GM21515 (cell line): ENCODE measurements around the gene PLPPR3.
"Not testable (repeated sequence)": the region's sequence is repeated elsewhere in the genome, so short reads cannot be mapped to it uniquely, and the experiment has no call there.

Experiments
- ATAC-seq: cut with Tn5 transposase; IDR thresholded peaks from one replicate; pipeline ENCODE4 v1.9.1; 2021; ENCODE audit not compliant: unreplicated experiment

PLPPR3 gene

DNA sequence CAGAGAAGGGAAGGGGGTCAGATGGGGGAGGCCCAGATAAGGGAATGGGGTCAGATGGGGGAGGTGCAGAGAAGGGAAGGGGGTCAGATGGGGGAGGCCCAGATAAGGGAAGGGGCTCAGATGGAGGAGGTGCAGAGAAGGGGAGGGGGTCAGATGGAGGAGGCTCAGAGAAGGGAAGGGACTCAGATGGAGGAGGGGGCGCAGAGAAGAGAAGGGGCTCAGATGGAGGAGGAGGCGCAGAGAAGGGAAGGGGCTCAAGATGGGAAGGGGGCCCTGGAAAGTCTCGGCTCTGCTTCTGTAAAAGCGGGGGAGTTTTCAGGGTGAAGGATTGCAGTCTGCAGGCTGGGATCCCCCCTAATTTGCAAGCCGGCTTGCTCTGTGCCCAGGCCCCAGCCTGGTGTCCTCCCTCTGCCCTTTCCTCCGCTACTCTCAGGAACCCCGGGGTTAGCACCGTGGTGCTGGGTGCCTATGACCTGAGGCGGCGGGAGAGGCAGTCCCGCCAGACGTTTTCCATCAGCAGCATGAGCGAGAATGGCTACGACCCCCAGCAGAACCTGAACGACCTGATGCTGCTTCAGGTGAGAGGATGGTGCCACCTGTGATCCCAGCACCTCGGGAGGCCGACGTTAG is 7.5 kb upstream of the PLPPR3 start:
- ATAC-seq, result no peak

DNA sequence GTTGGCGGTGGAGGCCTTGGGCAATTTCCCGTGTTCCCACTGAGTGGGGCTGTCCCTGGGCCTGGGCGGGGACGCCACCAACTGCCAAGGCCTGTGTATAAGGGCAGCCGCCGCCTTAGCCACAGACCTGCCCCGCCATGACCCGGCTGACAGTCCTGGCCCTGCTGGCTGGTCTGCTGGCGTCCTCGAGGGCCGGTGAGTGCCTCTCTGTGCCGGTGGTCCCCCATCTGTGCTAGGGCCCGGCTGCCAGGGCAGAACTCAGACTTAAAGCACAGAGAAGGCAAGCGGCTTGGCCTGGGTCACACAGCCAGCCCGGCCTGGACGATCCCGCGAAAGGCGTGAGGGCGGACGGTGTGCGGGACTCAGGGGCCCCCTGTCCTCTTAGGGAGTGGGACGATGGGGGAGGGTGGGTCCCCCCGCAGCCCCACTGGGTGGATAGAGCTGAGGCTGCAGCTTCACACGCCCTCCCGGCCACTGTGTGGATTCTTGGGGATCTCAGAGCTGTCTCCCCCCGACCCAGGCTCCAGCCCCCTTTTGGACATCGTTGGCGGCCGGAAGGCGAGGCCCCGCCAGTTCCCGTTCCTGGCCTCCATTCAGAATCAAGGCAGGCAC is 6.1 kb upstream of the PLPPR3 start, which contains the start of gene AZU1:
Gene AZU1, plus strand, starts transcription at position 128 of the 612 bp plus-strand sequence. Its CDS starts 10 bp downstream, at position 138.
- no peak for ATAC-seq

DNA sequence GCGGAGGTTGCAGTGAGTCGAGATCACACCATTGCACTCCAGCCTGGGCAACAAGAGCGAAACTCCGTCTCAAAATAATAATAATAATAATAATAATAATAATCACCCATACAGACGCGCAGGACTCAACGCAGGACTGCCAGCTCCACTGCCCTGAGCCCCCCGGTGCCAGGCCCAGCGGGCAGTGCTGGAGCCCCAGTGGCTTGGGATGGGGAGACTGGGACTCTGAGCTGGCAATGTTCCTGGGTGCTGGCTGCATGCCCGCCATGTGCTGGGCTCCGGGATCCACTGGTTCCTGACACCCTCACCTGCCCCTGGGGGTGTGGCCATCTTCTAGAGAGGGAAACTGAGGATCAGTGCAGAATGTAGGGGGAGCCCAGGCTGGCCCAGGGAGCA is 5.6 kb upstream of the PLPPR3 start:
- no peak for ATAC-seq

DNA sequence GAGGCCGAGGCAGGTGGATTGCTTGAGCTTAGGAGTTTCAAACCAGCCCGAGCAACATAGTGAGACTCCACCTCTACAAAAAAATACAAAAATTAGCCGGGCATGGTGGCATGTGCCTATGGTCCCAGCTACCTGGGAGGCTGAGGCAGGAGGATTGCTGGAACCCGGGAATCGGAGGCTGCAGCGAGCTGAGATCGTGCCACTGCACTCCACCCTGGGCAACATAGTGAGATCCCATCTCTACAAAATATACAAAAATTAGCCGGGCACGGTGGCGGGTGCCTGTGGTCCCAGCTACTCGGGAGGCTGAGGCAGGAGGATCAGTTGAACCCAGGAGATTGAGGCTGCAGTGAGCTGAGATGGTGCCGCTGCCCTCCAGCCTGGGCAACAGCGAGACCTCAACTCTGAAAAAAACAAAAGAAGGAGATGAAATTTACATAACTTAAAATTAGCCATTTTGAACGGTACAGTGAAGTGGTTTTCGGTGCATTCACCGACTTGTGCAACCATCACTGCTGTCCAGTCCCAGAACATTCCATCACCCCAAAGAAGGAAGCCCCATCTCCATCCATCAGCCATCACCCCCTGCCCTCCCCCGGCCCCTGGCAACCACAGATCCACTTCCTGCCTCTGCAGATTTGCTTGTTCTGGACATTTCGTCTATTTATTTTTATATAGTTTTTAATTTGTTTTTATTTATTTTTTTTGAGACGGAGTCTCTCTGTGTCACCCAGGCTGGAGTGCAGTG is 4.3 kb upstream of the PLPPR3 start:
- no peak for ATAC-seq

DNA sequence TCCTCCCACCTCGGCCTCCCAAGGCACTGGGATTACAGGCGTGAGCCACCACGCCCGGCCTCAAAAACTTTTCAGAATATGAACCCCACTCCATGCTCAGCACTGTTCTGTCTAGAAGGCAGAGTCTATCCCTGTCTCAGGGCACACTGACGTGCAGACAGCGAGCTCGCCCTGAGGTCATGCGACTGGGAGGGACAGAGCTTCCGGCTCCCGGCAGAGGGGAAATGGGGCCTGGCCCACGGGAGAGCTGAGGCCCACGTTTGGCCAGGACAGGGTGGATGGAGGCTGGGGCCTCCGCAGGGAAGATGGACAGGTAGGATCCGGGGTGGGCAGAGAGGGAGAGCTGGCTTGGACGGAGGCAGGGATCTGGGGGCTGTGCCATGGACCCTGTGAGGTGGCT is 3.1 kb upstream of the PLPPR3 start:
- ATAC-seq, result no peak

DNA sequence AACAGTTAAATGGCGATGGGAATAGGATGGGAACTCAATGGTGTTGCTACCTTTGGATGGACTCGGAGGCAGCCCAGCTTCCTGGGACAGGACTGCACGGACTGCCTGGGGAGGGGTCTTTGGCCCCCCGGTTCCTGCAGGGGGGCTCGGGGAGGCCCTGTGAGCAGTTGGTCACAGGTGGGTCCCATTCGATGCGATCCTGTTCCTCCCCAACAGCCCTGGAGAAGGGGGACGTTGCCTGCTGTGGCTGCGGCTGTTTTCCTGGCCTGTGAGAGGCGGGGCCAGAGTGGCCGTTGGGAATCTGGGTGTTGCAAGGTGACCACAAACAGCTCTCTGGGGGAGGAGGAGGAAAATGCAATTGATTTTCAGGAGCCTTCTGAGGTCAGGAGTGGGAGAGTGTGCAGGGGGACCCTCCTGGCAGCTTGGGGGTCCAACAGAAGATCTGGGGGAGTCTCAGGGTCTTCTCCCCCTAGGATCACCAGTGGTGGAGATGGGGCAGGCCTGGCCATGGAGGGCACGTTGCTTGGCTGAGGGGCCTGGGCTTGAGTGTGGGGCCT is 1.9 kb upstream of the PLPPR3 start:
- ATAC-seq, result no peak

DNA sequence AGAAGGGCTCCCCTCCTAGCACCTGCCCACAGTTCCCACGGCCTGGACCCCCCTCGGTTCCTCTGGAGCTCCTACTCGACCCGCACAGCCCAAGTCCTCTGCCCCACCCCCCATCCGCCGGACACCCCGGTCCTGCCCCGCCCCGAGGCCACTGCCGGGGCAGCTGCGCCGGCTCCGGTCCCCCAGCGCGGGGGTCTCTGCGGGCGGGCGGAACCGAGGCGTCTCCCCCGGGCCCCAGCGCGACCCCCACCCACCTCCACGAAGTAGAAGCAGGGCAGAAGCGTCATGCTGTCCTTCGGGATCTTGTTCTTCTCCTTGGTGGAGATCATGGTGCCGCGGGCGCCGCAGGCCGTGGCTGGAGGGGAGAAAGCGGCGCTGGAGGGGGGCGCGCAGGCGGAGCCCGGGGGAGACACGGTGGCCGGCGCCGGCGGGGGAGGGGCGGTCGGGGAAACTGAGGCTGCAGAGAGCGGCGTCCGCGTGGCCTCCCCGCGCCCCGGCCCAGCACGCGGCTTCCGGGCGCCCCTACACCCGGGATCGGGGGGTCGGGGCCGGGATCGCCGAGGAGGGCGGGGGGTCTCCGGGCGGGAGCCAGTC is 427 bp downstream of the PLPPR3 start:
- ATAC-seq, result no peak

DNA sequence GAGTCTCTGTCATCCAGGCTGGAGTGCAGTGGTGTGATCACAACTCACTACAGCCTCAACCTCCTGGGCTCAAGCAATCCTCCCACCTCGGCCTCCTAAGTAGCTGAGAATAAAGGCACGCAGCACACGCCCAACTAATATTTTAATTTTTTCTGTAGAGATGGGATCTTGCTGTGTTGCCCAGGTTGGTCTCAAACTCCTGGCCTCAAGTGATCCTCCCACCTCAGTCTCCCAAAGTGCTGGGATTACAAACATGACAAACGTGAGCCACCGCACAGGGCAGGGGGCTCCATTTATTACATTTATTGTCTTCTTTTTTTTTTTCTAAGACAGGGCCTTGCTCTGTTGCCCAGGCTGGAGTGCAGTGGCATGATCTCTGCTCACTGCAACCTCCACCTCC is 1.5 kb downstream of the PLPPR3 start:
- not testable (repeated sequence) for ATAC-seq

DNA sequence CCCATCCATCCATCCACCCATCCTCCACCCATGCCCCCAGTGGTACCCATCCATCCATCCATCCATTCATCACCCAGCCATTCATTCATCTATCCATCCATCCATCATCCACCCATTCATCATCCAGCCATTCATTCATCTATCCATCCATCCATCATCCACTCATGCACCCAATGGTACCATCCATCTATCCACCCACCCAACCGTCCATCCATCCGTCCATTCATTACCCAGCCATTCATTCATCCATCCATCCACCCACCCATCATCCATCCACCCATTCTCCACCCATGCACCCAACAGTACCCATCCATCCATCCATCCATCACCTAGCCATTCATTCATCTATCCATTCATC is 5.3 kb downstream of the PLPPR3 start:
- no peak for ATAC-seq

DNA sequence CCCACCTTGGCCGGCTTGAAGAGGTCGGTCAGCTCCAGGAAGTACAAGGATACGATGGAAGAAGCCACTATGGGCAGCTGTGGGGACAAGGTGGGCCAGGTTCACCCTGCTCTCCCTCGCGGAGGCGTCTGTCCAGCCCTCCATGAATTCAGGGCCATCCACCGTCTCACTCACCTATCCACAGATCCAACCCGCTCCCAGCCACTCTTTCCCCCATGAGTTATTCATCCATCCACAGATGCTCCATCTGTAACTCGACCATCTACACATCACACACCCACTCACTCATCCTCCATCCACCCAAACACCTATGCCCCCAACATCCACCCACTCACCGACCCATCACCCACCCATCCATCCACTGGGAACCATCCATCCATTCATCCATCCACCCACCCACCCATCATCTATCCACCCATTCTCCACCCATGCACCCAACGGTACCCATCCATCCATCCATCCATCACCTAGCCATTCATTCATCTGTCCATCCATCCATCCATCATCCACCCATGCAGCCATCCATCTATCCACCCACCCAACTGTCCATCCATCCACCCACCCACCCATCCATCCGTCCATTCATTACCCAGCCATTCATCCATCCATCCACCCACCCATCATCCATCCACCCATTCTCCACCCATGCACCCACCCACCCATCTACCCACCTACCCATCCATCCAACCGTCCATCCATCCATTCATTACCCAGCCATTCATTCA is 5.8 kb downstream of the PLPPR3 start:
- no peak for ATAC-seq

DNA sequence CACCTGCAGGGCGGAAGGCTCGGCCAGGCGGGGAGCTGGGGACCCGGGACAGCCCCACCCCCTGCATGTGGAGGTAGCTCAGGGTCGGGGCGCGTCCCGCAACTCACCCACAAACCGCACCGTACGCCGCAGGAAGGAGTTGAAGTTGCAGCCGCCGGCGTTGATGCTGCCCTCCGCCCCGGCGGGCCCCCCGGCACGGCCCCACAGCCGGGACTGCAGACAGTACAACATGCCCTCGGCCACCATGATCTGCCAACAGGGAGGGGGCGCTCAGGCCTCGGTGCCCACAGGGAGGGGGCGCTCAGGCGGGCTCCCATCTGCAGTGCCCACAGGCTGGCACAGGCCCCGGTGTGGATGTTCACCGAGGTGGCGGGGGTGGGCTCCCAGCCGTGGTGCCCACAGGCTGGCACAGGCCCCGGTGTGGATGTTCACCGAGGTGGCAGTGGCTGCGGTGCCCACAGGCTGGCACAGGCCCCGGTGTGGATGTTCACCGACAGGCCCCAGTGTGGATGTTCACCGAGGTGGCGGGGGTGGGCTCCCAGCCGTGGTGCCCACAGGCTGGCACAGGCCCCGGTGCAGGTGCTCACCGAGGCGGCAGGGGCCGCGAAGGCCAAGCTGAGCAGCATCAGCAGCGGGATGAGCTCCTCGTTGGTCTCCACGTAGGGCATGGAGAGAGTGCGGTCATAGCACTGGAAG is 6.5 kb downstream of the PLPPR3 start:
- ATAC-seq, result no peak

DNA sequence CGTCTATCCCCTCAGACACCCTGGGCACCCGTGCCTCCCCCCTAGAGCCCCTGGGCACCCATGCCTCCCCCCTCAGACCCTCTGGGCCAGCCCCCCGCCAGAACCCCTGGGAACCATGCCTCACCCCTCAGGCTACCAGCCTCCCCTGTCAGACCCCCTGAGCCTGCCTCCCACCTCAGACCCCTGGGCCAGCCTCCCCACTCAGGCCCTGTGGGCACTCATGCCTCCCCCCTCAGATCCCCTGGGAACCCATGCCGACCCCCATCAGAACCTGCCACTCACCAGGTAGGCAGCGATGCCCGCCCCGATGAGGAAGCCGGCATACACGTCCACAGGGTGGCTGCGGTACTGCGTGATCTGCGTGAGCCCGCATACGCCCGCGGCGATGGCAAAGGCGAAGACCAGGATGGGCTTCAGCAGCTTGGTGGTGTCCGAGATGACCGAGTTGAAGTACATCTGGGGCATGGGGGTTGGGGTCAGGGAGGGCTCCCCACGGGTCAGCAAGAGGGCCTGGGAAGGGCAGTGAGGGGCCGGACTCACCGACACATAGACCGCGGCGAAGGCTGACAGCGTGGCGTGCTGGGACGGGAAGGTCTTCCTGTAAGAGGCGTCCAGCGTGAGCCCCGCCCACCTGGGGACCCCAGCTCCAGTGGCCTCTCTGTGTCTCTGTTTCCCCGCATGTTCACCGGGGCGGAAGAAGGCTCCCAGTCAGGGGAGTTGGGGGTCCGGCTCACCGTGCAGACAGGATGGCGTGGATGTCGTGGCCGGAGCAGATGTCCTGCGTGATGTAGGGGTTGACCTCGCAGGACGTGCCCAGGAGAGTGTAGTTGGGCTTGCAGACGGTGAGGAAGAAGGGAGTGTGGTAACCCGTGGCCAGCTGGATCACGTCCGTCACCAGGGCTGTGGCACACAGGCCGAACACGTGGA is 7.3 kb downstream of the PLPPR3 start:
- ATAC-seq, result no peak

DNA sequence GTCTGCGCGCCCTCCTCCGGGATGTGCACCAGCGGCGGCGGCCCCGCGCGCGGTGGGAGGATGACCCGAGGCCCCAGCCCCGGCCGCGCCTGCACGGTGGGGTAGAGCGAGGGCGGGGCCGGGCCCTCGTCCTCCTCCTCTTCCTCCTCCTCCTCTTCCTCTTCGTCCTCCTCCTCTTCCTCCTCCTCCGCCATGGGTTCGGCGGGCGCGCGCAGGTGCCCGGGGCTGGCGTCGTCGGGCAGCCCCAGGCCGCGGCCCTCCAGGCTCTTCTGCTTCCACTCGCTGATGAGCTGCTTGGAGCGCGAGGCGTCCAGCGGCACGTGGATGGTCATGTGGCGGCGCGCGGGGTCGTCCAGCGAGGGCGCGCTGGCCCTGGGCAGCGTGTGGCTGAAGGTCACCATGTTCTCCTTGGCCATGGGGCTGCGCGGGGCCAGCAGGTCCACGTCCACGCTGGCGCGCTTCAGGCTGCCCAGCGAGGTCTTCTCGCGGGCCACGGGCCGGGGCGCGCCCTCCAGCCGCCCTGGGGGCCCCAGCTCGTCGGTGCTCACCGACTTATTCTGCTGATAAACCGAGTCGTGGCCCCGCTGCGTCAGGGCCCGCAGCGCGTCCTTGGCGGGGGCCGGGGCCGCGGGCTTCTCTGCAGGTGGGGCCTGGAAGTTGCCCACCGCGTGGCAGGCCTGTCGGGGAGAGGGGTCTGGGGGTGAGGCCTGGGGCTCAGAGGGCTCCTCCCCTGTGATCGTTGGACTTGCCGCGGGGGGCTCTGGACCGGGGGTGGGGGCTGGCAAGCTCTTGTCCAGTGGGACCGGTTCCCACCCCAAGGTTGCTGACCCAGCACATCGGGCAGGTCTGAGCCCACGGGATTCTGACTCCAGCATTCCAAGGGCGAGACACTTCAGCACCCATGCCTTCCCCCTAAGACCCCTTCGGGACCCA is 8.3 kb downstream of the PLPPR3 start:
- no peak for ATAC-seq

DNA sequence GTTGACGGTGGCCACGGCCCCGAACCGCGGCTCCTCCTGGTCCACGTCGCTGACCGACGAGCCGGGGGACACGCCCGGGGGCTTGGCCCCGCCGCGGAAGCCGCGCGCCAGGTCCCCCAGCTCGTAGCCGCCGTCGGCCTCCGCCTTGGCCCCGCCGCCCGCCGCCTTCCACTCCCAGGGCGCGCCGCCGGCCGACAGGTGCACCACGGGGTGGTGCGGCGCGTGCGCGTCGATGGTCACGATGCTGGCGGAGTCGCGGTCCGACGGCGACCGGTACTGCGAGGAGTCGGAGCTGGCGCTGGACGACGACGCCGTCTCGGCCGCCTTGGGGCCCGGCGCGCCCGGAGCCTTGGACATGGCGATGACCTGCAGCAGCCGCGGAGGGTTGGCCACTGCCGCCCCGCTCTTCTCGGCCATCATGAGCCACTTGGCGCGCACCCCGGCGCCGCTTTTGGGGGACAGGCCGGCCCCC is 9.0 kb downstream of the PLPPR3 start:
- no peak for ATAC-seq

DNA sequence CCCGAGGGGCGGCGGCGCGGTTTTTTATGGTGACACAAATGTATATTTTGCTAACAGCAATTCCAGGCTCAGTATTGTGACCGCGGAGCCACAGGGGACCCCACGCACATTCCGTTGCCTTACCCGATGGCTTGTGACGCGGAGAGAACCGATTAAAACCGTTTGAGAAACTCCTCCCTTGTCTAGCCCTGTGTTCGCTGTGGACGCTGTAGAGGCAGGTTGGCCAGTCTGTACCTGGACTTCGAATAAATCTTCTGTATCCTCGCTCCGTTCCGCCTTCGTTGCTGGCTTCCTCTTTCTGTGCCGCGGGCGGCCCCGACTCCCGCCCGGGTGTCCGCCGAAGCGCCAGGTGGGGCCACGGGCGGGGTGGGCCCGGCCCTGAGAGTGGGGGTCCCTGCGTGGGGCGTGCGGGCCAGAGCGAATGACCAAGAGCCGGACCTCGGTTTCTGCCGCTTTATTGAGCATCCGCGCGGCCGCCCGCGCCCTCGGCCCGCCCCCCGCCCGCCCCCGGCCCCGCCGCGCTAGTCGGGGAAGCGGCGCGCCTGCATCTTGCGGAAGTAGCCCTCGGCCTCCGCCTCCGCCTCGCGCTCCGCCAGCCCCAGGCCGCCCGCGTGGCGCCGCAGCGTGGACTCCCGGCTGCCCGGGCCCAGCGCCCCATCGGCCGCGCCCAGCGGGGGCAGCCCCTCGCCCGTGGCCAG is 9.6 kb downstream of the PLPPR3 start:
- no peak for ATAC-seq

DNA sequence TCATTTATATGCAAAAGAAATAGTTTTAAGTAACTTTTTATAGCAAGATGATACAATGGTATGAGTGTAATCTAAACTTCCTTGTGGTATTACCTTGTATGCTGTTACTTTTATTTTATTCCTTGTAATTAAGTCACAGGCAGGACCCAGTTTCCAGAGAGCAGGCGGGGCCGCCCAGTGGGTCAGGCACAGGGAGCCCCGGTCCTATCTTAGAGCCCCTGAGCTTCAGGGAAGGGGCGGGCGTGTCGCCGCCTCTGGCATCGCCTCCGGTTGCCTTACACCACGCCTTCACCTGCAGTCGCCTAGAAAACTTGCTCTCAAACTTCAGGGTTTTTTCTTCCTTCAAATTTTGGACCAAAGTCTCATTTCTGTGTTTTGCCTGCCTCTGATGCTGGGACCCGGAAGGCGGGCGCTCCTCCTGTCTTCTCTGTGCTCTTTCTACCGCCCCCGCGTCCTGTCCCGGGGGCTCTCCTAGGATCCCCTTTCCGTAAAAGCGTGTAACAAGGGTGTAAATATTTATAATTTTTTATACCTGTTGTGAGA is 10.2 kb downstream of the PLPPR3 start:
- ATAC-seq, result no peak

DNA sequence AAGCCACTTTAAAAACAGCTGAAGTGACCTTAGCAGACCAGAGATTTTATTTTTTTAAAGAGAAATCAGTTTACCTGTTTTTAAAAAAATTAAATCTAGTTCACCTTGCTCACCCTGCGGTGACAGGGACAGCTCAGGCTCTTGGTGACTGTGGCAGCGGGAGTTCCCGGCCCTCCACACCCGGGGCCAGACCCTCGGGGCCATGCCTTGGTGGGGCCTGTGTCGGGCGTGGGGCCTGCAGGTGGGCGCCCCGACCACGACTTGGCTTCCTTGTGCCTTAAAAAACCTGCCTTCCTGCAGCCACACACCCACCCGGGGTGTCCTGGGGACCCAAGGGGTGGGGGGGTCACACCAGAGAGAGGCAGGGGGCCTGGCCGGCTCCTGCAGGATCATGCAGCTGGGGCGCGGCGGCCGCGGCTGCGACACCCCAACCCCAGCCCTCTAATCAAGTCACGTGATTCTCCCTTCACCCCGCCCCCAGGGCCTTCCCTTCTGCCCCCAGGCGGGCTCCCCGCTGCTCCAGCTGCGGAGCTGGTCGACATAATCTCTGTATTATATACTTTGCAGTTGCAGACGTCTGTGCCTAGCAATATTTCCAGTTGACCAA is 10.8 kb downstream of the PLPPR3 start:
- no peak for ATAC-seq
